GM18519 (cell line): Measurements from ENCODE around the gene ADGRL3.
"Not testable (repeated sequence)": the region's sequence is repeated elsewhere in the genome, so short reads cannot be mapped to it uniquely, and the experiment has no call there.

Experiments
- ATAC-seq: cut with Tn5 transposase; IDR thresholded peaks from one replicate; pipeline ENCODE4 v1.9.1; 2021; ENCODE audit warnings: mild to moderate bottlenecking, moderate library complexity; ENCODE audit not compliant: unreplicated experiment, low FRiP score

Gene ADGRL3

DNA sequence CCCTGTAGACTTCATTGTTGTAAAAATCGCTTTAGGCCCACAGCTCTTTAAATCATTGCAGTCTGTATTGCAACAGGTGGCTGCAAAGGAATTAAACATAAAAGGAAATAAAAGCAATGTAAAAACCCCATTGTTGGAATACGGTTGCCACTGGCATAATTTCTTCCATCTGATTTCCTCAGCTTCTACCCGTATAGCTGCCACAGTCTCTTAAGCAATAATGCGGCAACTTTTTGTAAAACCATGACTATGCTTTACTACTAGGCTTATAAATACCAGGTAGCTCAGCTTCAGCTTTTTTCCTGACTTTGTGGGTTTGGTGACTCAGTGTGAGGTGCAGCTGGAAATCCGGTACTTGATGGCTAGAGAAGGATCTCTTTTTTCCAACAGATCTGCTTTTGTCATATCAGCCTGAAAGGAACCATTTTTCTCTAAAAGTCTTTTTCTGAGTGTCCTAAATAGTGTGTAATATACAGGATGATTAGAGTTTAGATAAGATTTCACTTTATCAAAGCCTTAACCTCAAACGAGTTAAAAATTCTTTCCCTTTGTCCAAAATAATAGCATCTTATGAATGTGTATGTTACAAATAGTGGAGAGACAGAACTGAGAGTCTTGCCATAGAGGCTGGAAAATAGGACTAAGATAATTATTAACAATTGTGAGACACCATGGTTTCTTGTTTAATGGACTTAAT, 268.0 kb downstream of the ADGRL3 start:
- ATAC-seq = no peak

- no peak for ATAC-seq
Measured at GRCh38 chr4:61473306-61473705, 273.2 kb downstream of the ADGRL3 start.

DNA sequence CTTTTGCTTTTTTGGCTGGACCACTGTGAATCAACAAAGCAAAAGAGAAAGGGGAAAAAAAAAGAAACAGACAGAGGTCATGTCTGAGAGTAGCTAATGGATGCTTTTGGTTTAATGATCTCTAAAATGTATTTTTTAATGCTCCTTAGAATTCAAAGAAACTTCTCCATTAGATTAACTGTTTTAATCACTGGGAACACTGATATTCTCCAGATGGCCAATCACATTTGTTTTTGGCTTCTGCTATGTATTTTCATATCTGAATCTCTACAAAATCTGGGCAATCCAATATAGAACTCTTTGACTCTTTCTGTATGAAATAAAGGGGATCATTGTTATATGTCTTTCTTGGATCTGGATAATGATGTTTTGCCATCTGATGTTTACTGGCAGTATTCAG, 278.2 kb downstream of the ADGRL3 start:
- ATAC-seq = no peak

- ATAC-seq = no peak
Measured at GRCh38 chr4:61485056-61485455, 284.9 kb downstream of the ADGRL3 start.

- no peak for ATAC-seq
Measured at GRCh38 chr4:61489927-61490326, 289.8 kb downstream of the ADGRL3 start.

- ATAC-seq = no peak
Measured at GRCh38 chr4:61493041-61493440, 292.9 kb downstream of the ADGRL3 start.

DNA sequence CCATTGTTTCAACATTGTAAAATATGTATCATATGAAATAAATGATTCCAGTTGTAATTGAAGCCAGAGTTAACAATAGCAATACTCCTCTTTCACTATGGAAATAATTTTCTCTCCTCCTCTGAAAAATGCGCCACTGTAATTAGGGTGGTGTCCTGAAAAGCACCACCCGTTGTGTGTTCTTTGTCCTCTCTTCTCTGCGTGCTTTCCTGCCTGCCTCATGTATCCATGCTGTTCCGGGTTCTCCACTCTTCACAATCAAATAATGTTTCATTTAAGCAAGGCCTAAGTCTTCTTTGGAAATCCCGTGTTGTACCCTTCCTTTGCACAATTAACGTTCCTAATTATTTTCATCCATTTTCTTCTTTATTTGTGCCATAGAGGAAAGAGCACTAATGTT, 293.3 kb downstream of the ADGRL3 start:
- no peak for ATAC-seq

DNA sequence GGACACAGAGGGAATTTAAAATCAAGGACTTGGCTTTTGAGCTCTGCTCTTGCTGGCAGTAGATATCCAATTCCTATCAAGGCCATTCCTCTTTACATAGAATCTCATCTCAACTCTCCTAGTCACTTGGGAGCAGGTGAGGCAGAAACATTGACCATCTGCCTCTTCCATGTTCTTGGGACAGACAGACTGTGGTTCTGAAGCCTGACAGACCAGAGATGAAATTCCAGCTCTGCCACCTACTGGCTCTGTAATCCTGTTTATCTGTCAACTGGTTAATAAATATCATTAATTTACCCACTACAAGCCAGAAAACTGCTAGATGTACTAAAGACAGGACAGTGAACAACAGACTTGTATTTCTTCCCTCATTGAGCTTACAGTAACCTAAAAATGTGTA, 300.8 kb downstream of the ADGRL3 start:
- ATAC-seq = no peak

- no peak for ATAC-seq
Measured at GRCh38 chr4:61501812-61502211, 301.7 kb downstream of the ADGRL3 start.

- ATAC-seq = no peak
Measured at GRCh38 chr4:61505773-61506685, 305.9 kb downstream of the ADGRL3 start.

DNA sequence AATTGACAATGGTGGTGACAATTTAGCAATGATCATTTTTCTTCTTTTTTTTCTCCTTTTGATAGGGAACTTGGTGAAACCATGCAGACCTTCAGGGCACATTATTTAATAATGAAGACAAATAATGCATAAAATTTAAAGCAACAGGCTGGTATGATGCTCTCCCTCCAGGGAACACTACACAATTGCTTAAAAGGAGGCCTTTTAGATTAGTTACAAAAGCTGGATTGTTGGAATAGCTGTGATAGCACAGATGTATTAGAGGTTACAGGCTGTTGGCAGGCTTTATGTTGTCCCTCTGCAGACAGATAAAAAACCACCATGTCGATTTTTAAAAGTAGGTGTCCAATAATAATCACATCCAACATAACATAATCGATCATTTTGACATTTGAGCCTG, 307.0 kb downstream of the ADGRL3 start:
- ATAC-seq = no peak

DNA sequence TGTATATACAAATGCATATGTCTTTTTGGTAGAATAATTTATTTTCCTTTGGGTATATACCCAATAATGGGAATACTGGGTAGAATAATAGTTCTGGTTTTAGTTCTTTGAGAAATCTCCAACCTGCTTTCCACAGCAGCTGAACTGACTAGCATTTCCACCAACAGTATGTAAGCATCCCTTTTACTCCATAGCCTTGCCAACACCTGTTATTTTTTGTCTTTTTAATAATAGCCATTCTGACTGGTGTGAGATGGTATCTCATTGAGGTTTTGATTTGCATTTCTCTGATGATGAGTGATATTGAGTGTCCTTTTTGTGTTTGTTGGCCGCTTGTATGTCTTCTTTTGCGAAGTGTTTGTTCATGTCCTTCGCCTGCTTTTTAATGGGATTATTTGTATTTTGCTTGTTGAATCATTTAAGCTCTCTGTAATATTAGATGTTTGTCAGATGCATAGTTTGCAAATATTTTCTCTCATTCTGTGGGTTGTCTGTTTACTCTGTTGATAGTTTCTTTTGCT, 309.7 kb downstream of the ADGRL3 start:
- ATAC-seq = not testable (repeated sequence)

DNA sequence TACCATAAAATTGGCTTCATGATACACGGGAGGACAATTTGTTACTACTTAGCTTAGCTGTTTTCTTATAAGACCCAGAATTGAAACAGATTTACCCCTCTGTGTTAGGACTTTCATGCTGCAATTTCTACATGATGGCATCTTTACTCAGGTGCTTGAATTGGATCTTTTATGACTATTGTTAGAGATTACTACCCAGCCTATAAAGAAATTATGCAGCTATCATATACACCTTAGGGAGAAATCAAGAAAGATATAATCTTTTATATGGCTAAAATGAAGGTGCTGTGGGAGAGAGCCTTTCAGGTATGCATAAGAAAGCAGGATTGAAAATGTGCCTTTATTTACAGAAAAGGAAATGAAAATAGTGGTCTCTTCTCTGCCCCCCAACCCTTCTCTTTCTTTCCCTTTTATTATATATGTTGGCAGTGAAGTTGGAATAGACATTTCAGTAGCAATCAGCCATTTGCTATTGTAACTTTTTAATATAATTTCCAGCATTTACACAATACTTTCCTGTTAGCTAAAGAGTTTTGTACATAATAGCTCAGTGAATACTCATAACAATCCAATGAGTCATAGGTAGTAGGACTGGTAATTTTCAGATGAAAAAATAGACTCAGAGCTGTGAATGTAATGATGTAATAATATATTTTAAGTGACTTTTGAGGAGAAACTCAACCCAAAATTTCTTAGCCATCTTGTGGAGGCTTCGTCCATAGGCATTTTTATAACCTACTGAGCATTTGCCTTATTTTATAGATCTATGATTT, 311.8 kb downstream of the ADGRL3 start:
- ATAC-seq = no peak

DNA sequence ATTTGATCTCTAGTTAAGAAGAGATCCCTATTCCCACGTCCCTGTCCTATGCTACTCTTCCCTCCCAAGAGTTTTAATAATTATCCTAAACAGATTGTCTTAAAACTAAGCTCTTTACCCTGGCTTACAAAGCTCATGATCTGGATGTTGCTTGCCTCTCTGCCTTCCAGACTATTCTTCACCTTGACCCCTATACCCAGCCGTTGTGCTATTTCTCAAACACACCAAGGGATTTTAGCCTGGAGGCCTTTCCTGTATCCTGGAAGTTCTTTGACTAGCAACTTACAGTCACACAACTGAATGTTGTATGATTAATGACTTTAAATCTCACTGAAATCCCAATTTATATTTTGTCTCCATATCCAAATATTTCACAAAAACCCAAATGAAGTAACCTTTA, 314.9 kb downstream of the ADGRL3 start:
- ATAC-seq = no peak

GRCh38 chr4:61517144-61517543, 317.0 kb downstream of the ADGRL3 start:
- no peak for ATAC-seq

- no peak for ATAC-seq
Measured at GRCh38 chr4:61520166-61520565, 320.0 kb downstream of the ADGRL3 start.

- no peak for ATAC-seq
Measured at GRCh38 chr4:61520681-61521160, 320.6 kb downstream of the ADGRL3 start.

DNA sequence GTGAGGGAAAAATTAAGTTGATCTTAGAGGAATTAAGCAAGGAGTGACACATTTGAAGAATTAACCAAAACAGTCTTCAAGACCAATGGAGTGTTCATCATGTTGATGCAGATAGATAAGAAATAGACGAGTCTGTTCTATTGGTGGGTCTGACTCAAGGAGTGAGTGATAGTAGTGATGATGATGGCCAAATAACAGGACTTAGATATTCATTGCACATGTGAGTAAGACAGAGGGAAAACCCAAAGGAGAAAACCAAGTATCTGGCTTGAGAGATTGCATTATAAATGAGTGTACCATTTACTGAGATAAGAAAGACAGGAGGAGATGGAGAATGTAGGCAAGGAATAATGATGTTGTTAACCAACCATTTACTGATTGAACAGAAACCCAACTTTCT, 321.3 kb downstream of the ADGRL3 start:
- no peak for ATAC-seq

DNA sequence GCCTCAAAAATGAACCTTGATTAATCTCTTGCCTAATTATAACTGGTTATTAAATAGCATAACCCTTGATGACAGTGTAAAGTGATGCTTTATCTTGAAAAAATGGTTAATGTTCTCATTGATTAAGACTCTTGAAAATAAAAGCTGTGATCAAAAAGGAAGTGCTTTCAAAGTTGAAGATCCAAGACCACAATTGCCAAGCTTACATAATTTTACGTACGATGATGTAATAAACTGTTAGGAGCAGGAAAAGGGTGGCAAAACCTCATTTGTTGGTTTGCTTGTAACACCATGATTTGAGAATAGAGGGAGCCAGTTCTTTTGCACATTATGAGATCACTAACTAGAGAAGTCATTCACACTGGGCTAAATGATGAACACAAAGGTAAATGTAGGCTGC, 322.2 kb downstream of the ADGRL3 start:
- no peak for ATAC-seq

- ATAC-seq = no peak
Measured at GRCh38 chr4:61527888-61528287, 327.8 kb downstream of the ADGRL3 start.

DNA sequence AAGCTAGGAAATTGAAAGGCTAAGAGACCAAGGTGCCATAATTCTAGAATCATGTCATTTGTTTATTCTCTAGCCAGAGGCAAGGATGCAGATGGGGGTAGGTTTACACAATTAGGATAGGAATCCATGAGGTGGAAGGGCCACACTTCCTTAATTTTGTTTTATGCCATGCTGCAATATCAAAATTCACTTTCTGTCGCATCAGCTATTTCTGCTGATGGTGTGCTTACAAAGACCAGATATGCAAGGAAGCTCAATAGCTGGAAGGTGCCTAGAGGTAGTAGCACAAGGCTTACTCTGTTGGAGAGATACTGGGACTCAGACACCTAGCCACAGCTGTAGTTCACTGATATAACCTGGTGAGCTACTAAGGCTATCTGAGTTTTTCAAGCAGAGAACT, 328.5 kb downstream of the ADGRL3 start:
- no peak for ATAC-seq
